GM18505 (cell line): ENCODE results near the gene CERS6.

Experiments
- ATAC-seq: cut with Tn5 transposase; IDR thresholded peaks from one replicate; pipeline ENCODE4 v1.9.1; 2021; ENCODE audit not compliant: unreplicated experiment
- POLR2A ChIP-seq: IDR thresholded peaks from 4 replicates; pipeline ENCODE4 v1.6.1; 2011; ENCODE audit warnings: borderline replicate concordance; ENCODE audit not compliant: insufficient read depth, insufficient read length; ENCODE audit errors: extremely low read depth

Gene CERS6

GRCh38 chr2:168613551-168613950 is 157.5 kb downstream of the CERS6 start:
- no peak for ATAC-seq
- TF ChIP-seq POLR2A, result no peak

- TF ChIP-seq POLR2A, result no peak
These were observed 158.3 kb downstream of the CERS6 start for GRCh38 chr2:168614172-168615018.

DNA sequence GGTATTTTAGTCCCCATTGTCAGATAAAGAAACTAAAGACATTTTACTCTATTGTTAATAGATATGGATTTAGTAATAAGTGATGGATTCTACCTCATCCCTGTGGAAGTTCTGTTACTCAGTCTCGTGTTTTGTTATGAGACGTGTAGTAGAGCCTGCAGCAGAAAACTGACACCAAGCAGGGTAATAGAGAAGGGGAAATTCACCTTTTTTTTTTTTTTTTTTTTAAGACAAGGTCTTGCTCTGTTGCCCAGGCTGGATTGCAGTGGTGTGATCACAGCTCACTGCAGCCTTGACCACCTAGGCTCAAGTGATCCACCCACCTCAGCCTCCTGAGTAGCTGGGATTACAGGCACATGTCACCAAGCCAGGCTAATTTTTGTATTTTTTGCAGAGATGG is 164.5 kb downstream of the CERS6 start:
- ATAC-seq, result no peak
- TF ChIP-seq POLR2A, result no peak

More at GRCh38 chr2:168614172-168615018, 158.3 kb downstream of the CERS6 start:
- ATAC-seq, result no peak

DNA sequence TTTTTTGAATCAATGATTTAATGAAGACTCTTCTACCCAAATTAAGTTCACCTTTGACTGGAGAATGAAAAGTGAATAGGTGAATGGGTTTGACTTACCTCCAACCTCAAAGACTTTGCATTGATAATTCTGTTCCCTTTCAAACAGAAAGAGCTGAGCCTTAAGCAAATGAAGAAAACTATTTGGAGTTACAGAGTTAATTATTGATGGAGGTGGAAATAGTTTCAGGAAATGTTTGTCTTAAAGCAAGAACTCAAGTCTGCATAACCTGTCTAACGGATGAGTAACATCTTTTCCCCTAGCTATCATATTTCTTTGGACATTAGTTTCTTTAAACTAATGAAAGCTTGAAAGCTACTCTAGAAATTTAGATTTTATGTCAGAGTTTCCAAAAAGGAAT is 166.5 kb downstream of the CERS6 start:
- no peak for TF ChIP-seq POLR2A
- no peak for ATAC-seq

- TF ChIP-seq POLR2A, result no peak
- ATAC-seq, result peak; percentile 51
These were observed 168.0 kb downstream of the CERS6 start for GRCh38 chr2:168624028-168624427.

- no peak for ATAC-seq
- no peak for TF ChIP-seq POLR2A
These were observed 170.0 kb downstream of the CERS6 start for GRCh38 chr2:168626096-168626495.

DNA sequence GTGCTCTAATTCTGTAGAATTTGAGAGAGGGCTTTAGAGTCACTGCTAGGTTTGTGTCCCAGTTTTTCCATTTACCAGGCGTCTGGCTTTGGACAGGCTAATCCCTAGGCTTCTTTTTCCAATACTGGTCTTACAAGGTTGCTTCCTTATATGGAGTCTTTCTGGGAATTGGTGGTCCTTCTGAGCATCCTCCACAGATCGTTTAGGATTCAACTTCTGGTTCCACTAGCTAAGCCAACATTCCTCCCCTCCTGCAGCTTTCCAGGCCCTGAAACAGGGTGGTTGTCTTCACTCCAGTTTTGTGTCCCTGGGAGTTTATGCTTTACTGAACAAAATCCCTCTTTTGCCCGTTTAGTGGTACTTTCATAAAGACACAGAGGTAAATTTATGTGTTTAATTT is 170.6 kb downstream of the CERS6 start:
- TF ChIP-seq POLR2A, result no peak
- no peak for ATAC-seq

DNA sequence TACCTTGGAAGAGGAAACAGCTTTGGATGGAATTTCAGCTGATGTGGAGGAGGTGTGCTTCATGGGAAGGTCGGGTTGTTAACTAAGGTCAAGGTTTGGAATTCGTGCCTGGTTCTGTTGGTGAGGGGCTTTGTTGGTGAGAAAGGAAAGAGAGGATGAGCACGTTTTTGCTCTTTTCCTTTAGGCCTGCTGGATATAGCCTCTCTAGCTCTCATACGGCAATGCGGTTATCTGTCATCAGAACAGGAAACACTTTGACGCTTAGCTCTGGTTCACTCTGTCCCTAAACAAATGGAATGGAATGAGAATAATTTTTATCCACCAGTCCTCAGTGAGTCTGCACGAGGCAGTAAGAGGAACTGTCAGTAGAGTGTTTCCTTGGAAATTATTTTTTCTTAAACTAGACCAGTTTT is 176.6 kb downstream of the CERS6 start:
- no peak for ATAC-seq
- no peak for TF ChIP-seq POLR2A

DNA sequence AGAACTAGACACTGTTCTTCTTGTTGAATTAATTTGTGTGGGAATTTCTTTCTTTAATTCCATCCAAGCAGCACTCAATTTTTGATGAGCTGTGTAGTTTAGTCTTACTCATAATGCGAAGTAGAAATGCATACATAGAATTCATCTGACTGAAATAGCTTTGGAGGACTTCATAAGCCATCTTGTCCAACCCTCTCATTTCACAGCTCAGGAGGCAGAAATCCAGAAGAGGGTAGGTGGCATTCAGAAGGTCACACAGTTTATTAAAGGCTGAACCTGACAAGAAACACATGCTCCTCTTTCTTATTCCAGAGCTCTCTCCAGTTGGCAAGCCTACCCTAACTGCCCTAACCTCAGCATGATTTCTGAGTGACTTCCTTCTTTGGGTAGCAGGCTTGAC is 177.1 kb downstream of the CERS6 start:
- no peak for TF ChIP-seq POLR2A
- no peak for ATAC-seq

- ATAC-seq, result peak; percentile 48
- no peak for TF ChIP-seq POLR2A
These were observed 177.8 kb downstream of the CERS6 start for GRCh38 chr2:168633895-168634294.

DNA sequence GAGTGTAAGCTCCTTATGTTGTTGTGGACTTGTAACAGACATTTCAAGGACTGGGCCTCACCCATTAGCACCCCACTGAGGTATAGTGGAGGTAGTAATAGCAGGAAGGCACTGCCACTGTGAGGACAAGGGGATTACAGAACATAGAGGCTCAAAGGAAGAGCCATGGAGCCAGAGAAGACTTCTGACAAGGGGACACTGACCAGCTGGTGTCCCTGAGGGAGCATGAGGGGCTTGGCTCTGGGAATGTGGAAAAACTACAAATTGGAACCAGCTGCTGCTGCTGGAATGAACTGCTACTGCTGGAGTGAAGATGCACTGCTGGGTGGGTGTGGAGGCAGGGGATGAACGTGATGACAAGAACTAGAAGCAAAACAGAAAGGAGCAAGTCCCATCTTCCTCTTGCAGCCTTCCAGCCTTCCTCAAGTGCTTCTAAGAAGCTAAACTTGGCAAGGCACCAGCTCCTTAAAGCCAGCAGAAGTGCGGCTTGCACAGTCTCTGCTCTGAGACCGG is 179.0 kb downstream of the CERS6 start:
- no peak for TF ChIP-seq POLR2A
- no peak for ATAC-seq

DNA sequence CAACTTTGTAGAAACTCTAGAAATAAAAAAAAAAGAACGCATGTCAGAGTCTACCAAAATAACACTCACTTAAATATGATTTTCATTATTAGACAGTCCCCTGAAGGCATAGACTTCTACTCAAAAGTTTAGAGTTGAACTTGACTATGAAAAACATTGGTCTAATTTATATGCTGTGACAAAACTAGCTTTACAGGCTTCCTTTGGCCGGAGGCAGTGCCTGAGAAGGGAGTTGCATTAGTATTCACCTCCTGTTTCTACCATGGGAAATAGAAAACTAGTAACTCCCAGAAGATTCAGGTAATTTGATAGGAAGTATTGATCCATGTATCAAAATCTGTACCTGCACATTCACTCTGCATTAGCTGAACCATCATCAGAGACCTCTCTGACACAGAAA is 182.9 kb downstream of the CERS6 start:
- no peak for TF ChIP-seq POLR2A
- no peak for ATAC-seq

DNA sequence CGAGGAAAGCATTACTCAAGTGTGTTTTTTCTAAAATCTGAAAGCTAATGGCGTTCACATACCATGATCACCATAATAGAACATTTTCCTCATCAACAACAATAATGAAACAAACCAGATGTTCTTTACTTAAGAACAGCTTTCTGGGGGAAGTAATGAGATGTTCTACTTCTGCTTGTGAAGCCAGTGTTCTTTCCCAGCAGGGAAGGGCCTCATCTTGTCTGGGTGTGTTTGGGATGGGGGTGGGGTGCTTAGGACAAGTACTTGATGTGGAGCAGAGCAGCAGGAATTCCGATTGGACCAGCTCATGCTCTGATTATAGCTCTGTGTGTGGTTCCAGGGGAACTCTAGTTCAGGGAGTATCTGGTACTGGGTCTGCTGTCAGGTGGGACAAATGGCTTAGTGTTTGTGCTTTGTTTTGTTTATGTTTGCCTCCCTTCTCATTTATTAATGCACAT is 183.4 kb downstream of the CERS6 start:
- no peak for TF ChIP-seq POLR2A
- ATAC-seq, result no peak

DNA sequence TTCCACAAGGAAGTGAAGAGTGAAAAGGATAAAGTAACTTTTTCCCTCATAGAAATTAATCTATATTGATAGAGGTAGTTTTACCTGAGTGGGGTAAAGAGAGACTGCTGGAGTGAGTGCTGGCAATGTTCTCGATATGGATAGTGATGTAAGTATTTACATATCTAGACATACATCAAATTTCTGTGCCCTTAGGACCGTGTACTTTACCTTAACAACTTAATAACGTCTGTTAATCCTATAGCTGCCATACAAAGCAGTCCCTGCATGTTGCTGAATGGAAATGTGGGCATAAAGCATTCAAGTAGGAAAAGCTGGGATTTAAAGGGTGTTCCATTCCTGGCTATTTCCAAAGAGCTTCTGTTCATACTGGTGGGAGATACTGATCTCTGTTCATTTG is 184.0 kb downstream of the CERS6 start:
- no peak for ATAC-seq
- TF ChIP-seq POLR2A, result no peak
